Keratinocyte (primary cell): ENCODE data around the gene SPRED2. TPM values are rescaled to one million over a fixed set of nuclear protein-coding genes. Genes with fewer than 3 reads are reported as not detected.

ENCODE experiments used
- DNase-seq: peaks from one replicate; pipeline ENCODE4 v3.0.0-alpha.2; 2011; ENCODE audit warnings: low read depth, missing footprints, low spot score
- FAIRE-seq: peaks from 2 replicates; lab custom pipeline; 2011; peaks lifted over from hg19 to GRCh38; lab: Jason Lieb, UNC
- H2AFZ ChIP-seq: 2 replicates; pipeline ENCODE4 v1.6.0; 2012; ENCODE audit warnings: low read length, control low read depth, inconsistent platforms; ENCODE audit not compliant: control insufficient read depth
- H3K27ac ChIP-seq: 2 replicates; pipeline ENCODE4 v1.5.1; 2011; ENCODE audit warnings: low read length; ENCODE audit not compliant: control insufficient read depth, insufficient read depth
- H3K27me3 ChIP-seq: 3 replicates; pipeline ENCODE4 v1.6.0; 2011; ENCODE audit warnings: low read length; ENCODE audit not compliant: control insufficient read depth, insufficient read depth; ENCODE audit errors: extremely low read depth
- H3K36me3 ChIP-seq, 2 experiments: 2 replicates in 1 of 2; 3 replicates in 1 of 2; pipeline ENCODE4 v1.5.1; 2011; ENCODE audit warnings: low read length in 2 of 2, mild to moderate bottlenecking in 1 of 2; ENCODE audit not compliant: control insufficient read depth in 2 of 2, insufficient read depth in 2 of 2; ENCODE audit errors: extremely low read depth in 1 of 2
- H3K4me1 ChIP-seq: 3 replicates; pipeline ENCODE4 v1.5.1; 2011; ENCODE audit warnings: low read length; ENCODE audit not compliant: control insufficient read depth, insufficient read depth; ENCODE audit errors: extremely low read depth
- H3K4me2 ChIP-seq: 3 replicates; pipeline ENCODE4 v1.6.0; 2011; ENCODE audit warnings: low read depth, low read length; ENCODE audit not compliant: control insufficient read depth, insufficient read depth; ENCODE audit errors: extremely low read depth
- H3K4me3 ChIP-seq, 3 experiments: fragments of 200-600 bp in 1 of 3; sonication (generic) in 1 of 3; 2 replicates in 2 of 3; 3 replicates in 1 of 3; pipeline ENCODE4 v1.5.1; 2011 to 2016; ENCODE audit warnings: low read length in 3 of 3, mild to moderate bottlenecking in 3 of 3, control low read depth in 2 of 3, inconsistent platforms in 1 of 3, low read depth in 1 of 3, mixed read lengths in 1 of 3, mixed run types in 1 of 3, moderate library complexity in 1 of 3; ENCODE audit not compliant: control insufficient read depth in 2 of 3, insufficient read depth in 2 of 3; ENCODE audit errors: extremely low read depth in 1 of 3
- H3K79me2 ChIP-seq: 2 replicates; pipeline ENCODE4 v1.6.0; 2012; ENCODE audit warnings: low read length; ENCODE audit not compliant: control insufficient read depth, insufficient read depth
- H3K9ac ChIP-seq: 3 replicates; pipeline ENCODE4 v1.6.0; 2011; ENCODE audit warnings: low read length; ENCODE audit not compliant: control insufficient read depth, insufficient read depth; ENCODE audit errors: extremely low read depth
- H3K9me1 ChIP-seq: 3 replicates; pipeline ENCODE4 v1.6.0; 2011; ENCODE audit warnings: low read length; ENCODE audit not compliant: control insufficient read depth, insufficient read depth; ENCODE audit errors: extremely low read depth
- H3K9me3 ChIP-seq: 2 replicates; pipeline ENCODE4 v1.5.1; 2012; ENCODE audit warnings: low read depth, low read length; ENCODE audit not compliant: control insufficient read depth
- H4K20me1 ChIP-seq: 3 replicates; pipeline ENCODE4 v1.6.0; 2011; ENCODE audit warnings: low read length; ENCODE audit not compliant: control insufficient read depth, insufficient read depth; ENCODE audit errors: extremely low read depth
- EZH2 ChIP-seq: IDR thresholded peaks from one replicate; pipeline ENCODE4 v1.6.1; 2012; ENCODE audit warnings: inconsistent platforms, mild to moderate bottlenecking, low read length, moderate library complexity
- dilution Hi-C: fragments of 300-500 bp; cut with MboI; formaldehyde crosslinking; loops from one replicate; pipeline ENCODE4 v1.7.0; 2020; ENCODE audit warnings: low sequenced_read_pairs; ENCODE audit not compliant: extremely low pct_ligation_motif_present
- polyA plus RNA-seq, 5 experiments: library from polyadenylated mRNA; depleted of rRNA in 3 of 5; stranded (reverse) in 3 of 5; stranded (forward) in 1 of 5; unstranded in 1 of 5; fragments of >200 nt; gene quantifications; 1 replicate in 1 of 5; 2 replicates in 3 of 5; 3 replicates in 1 of 5; pipeline versions ENCODE4 v1.2.1 to v1.2.3, GENCODE V29; 2011 to 2012; ENCODE audit warnings: missing spikeins in 2 of 5, low read depth in 1 of 5, low replicate concordance in 1 of 5
- TF ChIP-seq, protein P1 (sequence below), 3 experiments: IDR thresholded peaks in 1 of 3; conservative IDR thresholded peaks in 1 of 3; optimal IDR thresholded peaks in 1 of 3; 2 replicates in 2 of 3; 3 replicates in 1 of 3; pipeline versions ENCODE3 to v1.5.1; 2011; ENCODE audit warnings: low read length in 3 of 3, mild to moderate bottlenecking in 3 of 3, moderate library complexity in 2 of 3, control low read depth in 1 of 3, inconsistent platforms in 1 of 3; ENCODE audit not compliant: insufficient read depth in 2 of 3; ENCODE audit errors: extremely low read depth in 1 of 3

Gene SPRED2
- polyA plus RNA-seq, 1 donor (not counting 4 experiments of a cell fraction or from before 2014, with no cell fraction given), result 26.8 TPM

DNA sequence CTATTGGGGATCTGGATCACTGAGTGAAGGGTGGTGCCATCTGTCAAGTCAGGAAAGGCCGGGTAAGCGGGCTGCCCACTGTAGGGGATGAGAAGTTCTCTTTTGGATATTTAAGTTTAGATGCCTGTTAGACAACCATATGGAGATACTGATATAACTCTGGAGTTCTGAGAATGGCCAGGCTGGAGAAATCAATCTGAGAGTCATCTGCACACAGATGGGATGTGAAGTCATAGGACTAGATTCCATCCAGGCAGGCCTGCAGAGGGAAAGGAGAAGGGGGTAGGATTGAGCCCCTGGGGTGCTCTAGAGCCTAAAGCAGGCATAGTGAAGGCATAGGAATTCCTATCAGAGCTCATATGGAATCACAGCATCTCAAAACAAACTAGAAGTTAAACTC is 30.1 kb downstream of the SPRED2 start:
- Histone ChIP-seq H3K79me2 (peaks cover 95% of the 10 kb centered on the region), H2AFZ (no peak overlapping the region), H3K9me3 (no peaks in the 10 kb centered on the region), H3K36me3 (no peaks in the 10 kb centered on the region), H3K27me3 (no peaks in the 10 kb centered on the region), H3K4me3 (no peak overlapping the region), H3K9ac (no peak overlapping the region), H3K4me1 (peaks cover 8% of the 10 kb centered on the region), H4K20me1 (peaks cover 15% of the 10 kb centered on the region), H3K27ac (no peak overlapping the region), H3K4me2 (no peak overlapping the region), H3K9me1 (no peaks in the 10 kb centered on the region)
- DNase-seq, result no peak
- FAIRE-seq, result no peak
- TF ChIP-seq EZH2, result no peak
- TF ChIP-seq, protein P1, sequence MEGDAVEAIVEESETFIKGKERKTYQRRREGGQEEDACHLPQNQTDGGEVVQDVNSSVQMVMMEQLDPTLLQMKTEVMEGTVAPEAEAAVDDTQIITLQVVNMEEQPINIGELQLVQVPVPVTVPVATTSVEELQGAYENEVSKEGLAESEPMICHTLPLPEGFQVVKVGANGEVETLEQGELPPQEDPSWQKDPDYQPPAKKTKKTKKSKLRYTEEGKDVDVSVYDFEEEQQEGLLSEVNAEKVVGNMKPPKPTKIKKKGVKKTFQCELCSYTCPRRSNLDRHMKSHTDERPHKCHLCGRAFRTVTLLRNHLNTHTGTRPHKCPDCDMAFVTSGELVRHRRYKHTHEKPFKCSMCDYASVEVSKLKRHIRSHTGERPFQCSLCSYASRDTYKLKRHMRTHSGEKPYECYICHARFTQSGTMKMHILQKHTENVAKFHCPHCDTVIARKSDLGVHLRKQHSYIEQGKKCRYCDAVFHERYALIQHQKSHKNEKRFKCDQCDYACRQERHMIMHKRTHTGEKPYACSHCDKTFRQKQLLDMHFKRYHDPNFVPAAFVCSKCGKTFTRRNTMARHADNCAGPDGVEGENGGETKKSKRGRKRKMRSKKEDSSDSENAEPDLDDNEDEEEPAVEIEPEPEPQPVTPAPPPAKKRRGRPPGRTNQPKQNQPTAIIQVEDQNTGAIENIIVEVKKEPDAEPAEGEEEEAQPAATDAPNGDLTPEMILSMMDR (optimal IDR thresholded peaks at IDR 0.05 in 1 of 3, IDR thresholded peaks at IDR 0.05 in 1 of 3, conservative IDR thresholded peaks at IDR 0.05 in 1 of 3; ENCODE audit: extremely low read depth in 1 of 3, insufficient read depth in 2 of 3, low read length in 3 of 3), result no peak
- dilution Hi-C loops, result no loop called here

GRCh38 chr2:65397122-65397521 is 35.3 kb downstream of the SPRED2 start:
- Histone ChIP-seq H2AFZ (no peak overlapping the region), H3K36me3 (no peaks in the 10 kb centered on the region), H3K4me2 (no peak overlapping the region), H3K79me2 (peaks cover 95% of the 10 kb centered on the region), H3K9me1 (peaks cover 7% of the 10 kb centered on the region), H4K20me1 (no peaks in the 10 kb centered on the region), H3K4me3 (no peak overlapping the region), H3K4me1 (peaks cover 32% of the 10 kb centered on the region), H3K9ac (no peak overlapping the region), H3K9me3 (no peaks in the 10 kb centered on the region), H3K27ac (no peak overlapping the region), H3K27me3 (no peaks in the 10 kb centered on the region)
- TF ChIP-seq EZH2, result no peak
- TF ChIP-seq, protein P1 (optimal IDR thresholded peaks at IDR 0.05 in 1 of 3, IDR thresholded peaks at IDR 0.05 in 1 of 3, conservative IDR thresholded peaks at IDR 0.05 in 1 of 3; ENCODE audit: extremely low read depth in 1 of 3, insufficient read depth in 2 of 3, low read length in 3 of 3), result no peak
- DNase-seq, result no peak
- dilution Hi-C loops, result no loop called here
- FAIRE-seq, result no peak
